ENCODE measurements around the gene CAPN5.
"Not testable (repeated sequence)": the region's sequence is repeated elsewhere in the genome, so short reads cannot be mapped to it uniquely, and the experiment has no call there.

Gene CAPN5

GRCh38 chr11:77066229-77067042 lies at the start of gene CAPN5:
CAPN5 (plus strand) TSS chr11:77066971; CDS start chr11:77084887, 17,916 bp downstream.
- peak; percentile 99 for DNase-seq (ENCODE audit: low spot score)

GRCh38 chr11:77018396-77018924 lies 48.3 kb upstream of the CAPN5 start:
- not testable (repeated sequence) for DNase-seq (ENCODE audit: low spot score)

GRCh38 chr11:77019976-77020595 lies 46.7 kb upstream of the CAPN5 start:
- DNase-seq (ENCODE audit: low spot score) = no peak

- DNase-seq (ENCODE audit: low spot score) = no peak
Measured at GRCh38 chr11:77020734-77021133, 46.0 kb upstream of the CAPN5 start.

- DNase-seq (ENCODE audit: low spot score) = no peak
Measured at GRCh38 chr11:77024745-77025144, 42.0 kb upstream of the CAPN5 start.

- DNase-seq (ENCODE audit: low spot score) = no peak
Measured at GRCh38 chr11:77026221-77026620, 40.5 kb upstream of the CAPN5 start.

- no peak for DNase-seq (ENCODE audit: low spot score)
Measured at GRCh38 chr11:77026743-77027142, 40.0 kb upstream of the CAPN5 start.

- no peak for DNase-seq (ENCODE audit: low spot score)
Measured at GRCh38 chr11:77027275-77027674, 39.5 kb upstream of the CAPN5 start.

- DNase-seq (ENCODE audit: low spot score) = no peak
Measured at GRCh38 chr11:77029829-77030228, 36.9 kb upstream of the CAPN5 start.

GRCh38 chr11:77030834-77031414 lies 35.8 kb upstream of the CAPN5 start:
- no peak for DNase-seq (ENCODE audit: low spot score)

- no peak for DNase-seq (ENCODE audit: low spot score)
Measured at GRCh38 chr11:77031599-77031998, 35.2 kb upstream of the CAPN5 start.

- no peak for DNase-seq (ENCODE audit: low spot score)
Measured at GRCh38 chr11:77035039-77035438, 31.7 kb upstream of the CAPN5 start.

- no peak for DNase-seq (ENCODE audit: low spot score)
Measured at GRCh38 chr11:77035580-77035979, 31.2 kb upstream of the CAPN5 start.

- no peak for DNase-seq (ENCODE audit: low spot score)
Measured at GRCh38 chr11:77036398-77036797, 30.4 kb upstream of the CAPN5 start.

GRCh38 chr11:77037057-77037456 lies 29.7 kb upstream of the CAPN5 start:
- DNase-seq (ENCODE audit: low spot score) = no peak

GRCh38 chr11:77038029-77038824 lies 28.5 kb upstream of the CAPN5 start:
- DNase-seq (ENCODE audit: low spot score) = no peak

GRCh38 chr11:77038825-77039326 lies 27.9 kb upstream of the CAPN5 start:
- DNase-seq (ENCODE audit: low spot score) = no peak

GRCh38 chr11:77039491-77040400 lies 27.0 kb upstream of the CAPN5 start:
- DNase-seq (ENCODE audit: low spot score) = peak; percentile 55

GRCh38 chr11:77040401-77040777 lies 26.4 kb upstream of the CAPN5 start:
- DNase-seq (ENCODE audit: low spot score) = no peak

GRCh38 chr11:77040889-77041288 lies 25.9 kb upstream of the CAPN5 start:
- DNase-seq (ENCODE audit: low spot score) = no peak
